VCaP (cell line): ENCODE data around the gene KCNK3.

Source experiments
- H3K27ac ChIP-seq: fragments of 450-650 bp; 2 replicates; pipeline ENCODE4 v1.5.1; 2017
- TF ChIP-seq, protein P1 (sequence below): fragments of 450-650 bp; conservative IDR thresholded peaks from 2 replicates; pipeline ENCODE4 v1.5.1; 2017; ENCODE audit warnings: mild to moderate bottlenecking, moderate library complexity

The KCNK3 gene

GRCh38 chr2:26737221-26737620, 44.7 kb downstream of the KCNK3 start:
- TF ChIP-seq, protein P1, sequence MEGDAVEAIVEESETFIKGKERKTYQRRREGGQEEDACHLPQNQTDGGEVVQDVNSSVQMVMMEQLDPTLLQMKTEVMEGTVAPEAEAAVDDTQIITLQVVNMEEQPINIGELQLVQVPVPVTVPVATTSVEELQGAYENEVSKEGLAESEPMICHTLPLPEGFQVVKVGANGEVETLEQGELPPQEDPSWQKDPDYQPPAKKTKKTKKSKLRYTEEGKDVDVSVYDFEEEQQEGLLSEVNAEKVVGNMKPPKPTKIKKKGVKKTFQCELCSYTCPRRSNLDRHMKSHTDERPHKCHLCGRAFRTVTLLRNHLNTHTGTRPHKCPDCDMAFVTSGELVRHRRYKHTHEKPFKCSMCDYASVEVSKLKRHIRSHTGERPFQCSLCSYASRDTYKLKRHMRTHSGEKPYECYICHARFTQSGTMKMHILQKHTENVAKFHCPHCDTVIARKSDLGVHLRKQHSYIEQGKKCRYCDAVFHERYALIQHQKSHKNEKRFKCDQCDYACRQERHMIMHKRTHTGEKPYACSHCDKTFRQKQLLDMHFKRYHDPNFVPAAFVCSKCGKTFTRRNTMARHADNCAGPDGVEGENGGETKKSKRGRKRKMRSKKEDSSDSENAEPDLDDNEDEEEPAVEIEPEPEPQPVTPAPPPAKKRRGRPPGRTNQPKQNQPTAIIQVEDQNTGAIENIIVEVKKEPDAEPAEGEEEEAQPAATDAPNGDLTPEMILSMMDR, result no peak
- H3K27ac ChIP-seq, result no peak overlapping the region

GRCh38 chr2:26738481-26738880, 46.0 kb downstream of the KCNK3 start:
- TF ChIP-seq, protein P1, result no peak
- H3K27ac ChIP-seq, result no peak overlapping the region

DNA sequence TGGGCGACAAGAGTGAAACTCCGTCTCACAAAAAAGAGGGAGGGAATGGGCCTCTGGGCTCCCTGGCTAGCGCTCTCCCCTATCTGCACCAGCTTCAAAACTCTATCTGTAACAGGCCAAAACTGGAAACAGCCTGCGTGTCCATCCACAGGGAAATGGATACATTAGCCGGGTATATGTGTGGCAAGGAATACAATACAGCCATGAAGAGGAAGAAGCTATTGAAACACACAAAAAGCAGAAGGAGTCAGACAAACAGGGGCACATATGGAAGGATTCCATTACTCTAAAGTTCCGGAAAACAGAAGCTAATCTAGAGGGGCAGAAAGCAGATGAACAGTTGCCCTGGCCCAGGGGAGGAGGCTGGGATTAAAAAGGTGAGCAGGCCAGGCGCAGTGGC, 47.0 kb downstream of the KCNK3 start:
- no peak overlapping the region for H3K27ac ChIP-seq
- TF ChIP-seq, protein P1, result no peak

DNA sequence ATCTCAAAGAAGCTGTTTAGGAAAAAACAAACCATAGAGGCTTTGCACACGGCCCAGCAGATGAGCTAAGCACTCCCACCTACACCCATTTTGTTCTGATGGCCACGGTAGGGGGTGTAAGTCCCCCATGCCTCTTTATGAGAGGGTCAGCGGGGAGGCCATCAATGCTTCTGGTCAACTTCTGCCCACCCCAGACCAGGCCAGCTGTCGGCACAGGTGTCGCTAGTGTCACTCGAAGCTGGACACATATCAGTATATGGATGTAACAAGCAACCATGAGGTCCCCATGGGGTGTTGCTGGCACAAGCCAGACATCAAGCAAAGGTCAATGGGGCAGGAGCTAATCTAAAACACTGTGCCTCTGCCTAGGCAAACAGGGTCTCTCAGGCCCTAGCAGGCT, 47.8 kb downstream of the KCNK3 start:
- TF ChIP-seq, protein P1, result no peak
- H3K27ac ChIP-seq, result no peak overlapping the region

DNA sequence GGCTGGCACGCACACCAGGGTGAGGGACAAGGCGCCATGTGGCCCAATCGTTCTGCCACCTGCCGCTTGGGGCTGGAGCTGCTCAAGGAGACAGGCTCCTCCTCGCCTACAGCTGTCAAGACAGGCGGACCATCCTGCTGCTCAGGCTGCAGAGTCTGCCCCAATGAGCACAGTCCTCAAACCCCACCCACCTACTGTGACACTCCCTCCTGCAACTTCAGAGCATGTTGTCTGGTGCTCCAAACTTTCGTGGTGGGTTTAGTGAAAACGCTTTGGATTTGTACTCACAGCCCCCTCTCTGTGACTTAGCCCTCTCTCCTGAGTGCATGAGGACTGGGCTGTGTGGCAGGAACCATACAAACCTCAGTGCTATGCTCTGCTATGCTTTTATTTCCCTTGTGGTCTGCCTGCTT, 48.4 kb downstream of the KCNK3 start:
- H3K27ac ChIP-seq, result no peak overlapping the region

DNA sequence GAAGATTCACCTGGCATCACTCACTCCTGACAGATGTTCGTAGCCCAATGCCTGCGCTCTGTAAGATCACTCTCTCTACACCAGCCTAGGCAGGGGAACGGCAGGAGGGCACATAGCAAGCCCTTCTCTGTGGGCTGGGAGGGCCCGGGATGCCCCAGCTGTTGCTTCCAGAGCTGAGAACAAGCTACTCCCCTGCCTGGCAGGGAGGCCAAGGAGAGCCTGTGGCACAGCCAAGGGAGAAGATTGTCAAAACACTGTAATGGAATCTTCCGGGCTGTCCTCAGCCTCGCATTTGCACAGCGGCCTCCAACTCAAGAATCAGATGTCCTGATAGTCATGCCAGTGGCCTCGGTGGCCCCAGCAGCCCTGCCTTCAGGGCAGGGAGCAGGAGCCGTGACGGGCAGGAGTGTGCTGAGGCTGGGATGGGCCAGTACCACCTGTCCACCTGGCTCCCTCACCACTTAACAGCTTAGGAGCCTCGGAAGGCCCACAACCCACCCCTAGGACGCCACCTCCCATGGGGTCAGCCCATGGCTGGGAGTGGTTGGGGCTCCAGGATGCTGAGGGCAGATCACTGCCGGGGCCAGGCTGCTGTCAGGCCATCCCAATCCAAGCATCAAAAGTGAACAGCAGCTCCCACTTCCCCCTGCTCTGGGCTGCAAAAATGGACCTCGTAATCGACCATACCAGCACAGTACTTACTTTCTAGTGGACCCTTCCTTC, 49.7 kb downstream of the KCNK3 start:
- no peak overlapping the region for H3K27ac ChIP-seq
- TF ChIP-seq, protein P1, result no peak

More for the DNA sequence above, 48.4 kb downstream of the KCNK3 start:
- TF ChIP-seq, protein P1, result no peak

DNA sequence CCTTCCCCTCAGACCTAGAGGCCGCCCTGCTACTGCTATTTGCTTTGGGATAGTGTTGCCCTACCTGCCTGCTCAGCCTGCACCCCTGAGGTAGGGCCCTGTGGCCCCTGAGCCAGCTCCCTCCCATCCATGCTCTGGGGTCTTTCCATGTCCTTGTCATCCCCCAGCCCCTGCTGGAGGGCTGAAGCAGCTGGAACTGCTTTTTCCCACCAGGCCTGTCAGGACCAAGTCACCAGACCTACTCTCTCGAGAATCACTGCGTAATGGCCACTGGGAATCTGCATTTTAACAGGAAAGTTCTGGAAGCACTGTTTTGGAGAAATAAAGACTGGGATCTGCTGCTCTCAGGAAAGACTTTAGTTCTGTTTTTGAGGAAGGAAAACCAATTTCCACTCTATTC, 51.3 kb downstream of the KCNK3 start:
- H3K27ac ChIP-seq, result no peak overlapping the region

More for the DNA sequence above, 51.3 kb downstream of the KCNK3 start:
- TF ChIP-seq, protein P1, result no peak
